Upper lobe of left lung (tissue), 6 donors: ENCODE data around the gene PIAS2. TPM values are rescaled to one million over a fixed set of nuclear protein-coding genes. Genes with fewer than 3 reads are reported as not detected.

Experiments
- ATAC-seq, 2 donors: fragments of 200-7000 bp; cut with Tn5 transposase; one replicate each; pipeline ENCODE4 v1.9.1; 2022; ENCODE audit warnings: mild to moderate bottlenecking in 2 of 2, moderate library complexity in 2 of 2; ENCODE audit not compliant: low FRiP score in 2 of 2
- DNase-seq, 2 donors: peaks; one replicate each; pipeline ENCODE4 v3.0.0-alpha.2; 2019 to 2020
- H3K27ac ChIP-seq, 4 donors: fragments of 200-600 bp; sonication (generic); one replicate each; pipeline ENCODE4 v1.5.1; 2016 to 2019
- H3K27me3 ChIP-seq, 4 donors: fragments of 200-600 bp; sonication (generic); one replicate each; pipeline ENCODE4 v1.5.1; 2017 to 2019
- H3K36me3 ChIP-seq, 4 donors: fragments of 200-600 bp; sonication (generic); one replicate each; pipeline ENCODE4 v1.5.1; 2016 to 2019
- H3K4me1 ChIP-seq, 4 donors: fragments of 200-600 bp; sonication (generic); one replicate each; pipeline ENCODE4 v1.5.1; 2018 to 2019
- H3K4me3 ChIP-seq, 4 donors: fragments of 200-600 bp; sonication (generic); one replicate each; pipeline ENCODE4 v1.5.1; 2017 to 2019; ENCODE audit warnings: mild to moderate bottlenecking in 2 of 4, moderate library complexity in 1 of 4
- H3K9me3 ChIP-seq, 4 donors: fragments of 200-600 bp; sonication (generic); one replicate each; pipeline ENCODE4 v1.5.1; 2018 to 2019
- CTCF ChIP-seq, 6 experiments: fragments of 450-650 bp in 4 of 6; fragments of 200-600 bp in 2 of 6; sonication (generic) in 2 of 6; IDR thresholded peaks; one replicate each; pipeline ENCODE4 v1.5.1; 2016 to 2019; ENCODE audit warnings: antibody characterized with exemption in 6 of 6
- EP300 ChIP-seq, 4 donors: sonication (generic); formaldehyde crosslinking; IDR thresholded peaks; one replicate each; pipeline ENCODE4 v1.5.1; 2017; ENCODE audit warnings: antibody characterized with exemption in 4 of 4, control low read depth in 2 of 4
- POLR2A ChIP-seq, 4 donors: fragments of 450-650 bp; IDR thresholded peaks; one replicate each; pipeline ENCODE4 v1.5.1; 2016 to 2017; ENCODE audit warnings: antibody characterized with exemption in 4 of 4, mild to moderate bottlenecking in 2 of 4
- POLR2AphosphoS5 ChIP-seq, 2 donors: sonication (generic); formaldehyde crosslinking; IDR thresholded peaks; one replicate each; pipeline ENCODE4 v1.5.1; 2017; ENCODE audit warnings: antibody characterized with exemption in 2 of 2
- WGBS, 2 donors: methylation state at CpG; one replicate each; pipeline ENCODE4 v1.1.5; 2017 to 2018; 5-methylcytosine and 5-hydroxymethylcytosine counted together
- total RNA-seq, 6 donors: library from RNA; depleted of rRNA in 4 of 6; stranded (reverse); fragments of >200 nt in 4 of 6; gene quantifications; one replicate each; pipeline versions ENCODE4 v1.1.0 to v1.2.1, GENCODE V29; 2016 to 2021
- donor health status: DM: no; HTN: no; CAD: no; lungs with moderate emphysema.
- donor health status: DM: no; HTN: yes; CAD: no; lungs with severe emphysema.

Gene PIAS2
- total RNA-seq, 6 donors from 2014 or later, result 18.4 to 33.5 (median 30.4) TPM

GRCh38 chr18:46891742-46892214, 25.5 kb downstream of the PIAS2 start:
- 70 to 82% methylated on average over 3 of the region's 3 CpGs for WGBS, 2 donors
- no peaks in the 10 kb centered on the region for H3K27me3 ChIP-seq

GRCh38 chr18:46888965-46889364, 28.3 kb downstream of the PIAS2 start:
- TF ChIP-seq EP300 (IDR thresholded peaks at IDR 0.05) (no peak), CTCF (IDR thresholded peaks at IDR 0.05) (no peak), POLR2AphosphoS5 (IDR thresholded peaks at IDR 0.05) (no peak), POLR2A (IDR thresholded peaks at IDR 0.05) (no peak)
- WGBS, 2 donors, result 96 to 97% methylated on average over 1 of the region's 1 CpG
- no peak for DNase-seq
- Histone ChIP-seq H3K4me1 (peaks cover 0 to 3% (median 2%) of the 10 kb centered on the region in 4 donors), H3K27ac (no peak overlapping the region), H3K27me3 (no peaks in the 10 kb centered on the region), H3K4me3 (no peak overlapping the region), H3K9me3 (peaks cover 3 to 14% (median 8%) of the 10 kb centered on the region in 4 donors), H3K36me3 (peaks cover 3 to 24% (median 8%) of the 10 kb centered on the region in 4 donors)
- ATAC-seq, result no peak

More at GRCh38 chr18:46891742-46892214, 25.5 kb downstream of the PIAS2 start:
- TF ChIP-seq POLR2AphosphoS5 (IDR thresholded peaks at IDR 0.05), result no peak
- TF ChIP-seq POLR2A (IDR thresholded peaks at IDR 0.05), result no peak
- no peak for TF ChIP-seq CTCF (IDR thresholded peaks at IDR 0.05)
- no peak for TF ChIP-seq EP300 (IDR thresholded peaks at IDR 0.05)
- H3K36me3 ChIP-seq, result peaks cover 3 to 24% (median 8%) of the 10 kb centered on the region in 4 donors
- no peak for DNase-seq
- H3K9me3 ChIP-seq, result peaks cover 3 to 14% (median 8%) of the 10 kb centered on the region in 4 donors
- no peak overlapping the region for H3K27ac ChIP-seq
- ATAC-seq, result no peak
- no peak overlapping the region for H3K4me3 ChIP-seq
- H3K4me1 ChIP-seq, result peaks cover 0 to 7% (median 1%) of the 10 kb centered on the region in 4 donors

GRCh38 chr18:46886893-46887292, 30.4 kb downstream of the PIAS2 start:
- no peaks in the 10 kb centered on the region for H3K27me3 ChIP-seq
- H3K4me3 ChIP-seq, result no peak overlapping the region
- peaks cover 3 to 14% (median 8%) of the 10 kb centered on the region in 4 donors for H3K9me3 ChIP-seq
- H3K36me3 ChIP-seq, result peaks cover 3 to 24% (median 8%) of the 10 kb centered on the region in 4 donors
- H3K4me1 ChIP-seq, result peaks cover 0 to 3% (median 0%) of the 10 kb centered on the region in 4 donors
- no peak overlapping the region for H3K27ac ChIP-seq
- 45 to 63% methylated on average over 2 of the region's 2 CpGs for WGBS, 2 donors
- ATAC-seq, result no peak
- no peak for TF ChIP-seq EP300 (IDR thresholded peaks at IDR 0.05)
- TF ChIP-seq POLR2A (IDR thresholded peaks at IDR 0.05), result no peak
- no peak for TF ChIP-seq POLR2AphosphoS5 (IDR thresholded peaks at IDR 0.05)
- no peak for DNase-seq

GRCh38 chr18:46883180-46883579, 34.1 kb downstream of the PIAS2 start:
- Histone ChIP-seq H3K4me1 (peaks cover 0 to 3% (median 0%) of the 10 kb centered on the region in 4 donors), H3K27me3 (no peaks in the 10 kb centered on the region), H3K4me3 (no peak overlapping the region), H3K9me3 (peaks cover 0 to 5% (median 2%) of the 10 kb centered on the region in 4 donors), H3K27ac (no peak overlapping the region), H3K36me3 (peaks cover 0 to 8% (median 0%) of the 10 kb centered on the region in 4 donors)
- TF ChIP-seq CTCF (IDR thresholded peaks at IDR 0.05) (no peak), EP300 (IDR thresholded peaks at IDR 0.05) (no peak), POLR2AphosphoS5 (IDR thresholded peaks at IDR 0.05) (no peak), POLR2A (IDR thresholded peaks at IDR 0.05) (no peak)
- DNase-seq (no peak), ATAC-seq (no peak)
- WGBS, 2 donors, result 98% methylated on average over 4 of the region's 4 CpGs

GRCh38 chr18:46877329-46877987, 39.8 kb downstream of the PIAS2 start:
- no peak for DNase-seq
- WGBS, 2 donors, result 88 to 90% methylated on average over 15 of the region's 15 CpGs
- TF ChIP-seq EP300 (IDR thresholded peaks at IDR 0.05), result no peak
- TF ChIP-seq CTCF (IDR thresholded peaks at IDR 0.05), result no peak
- no peak for TF ChIP-seq POLR2A (IDR thresholded peaks at IDR 0.05)
- no peak for TF ChIP-seq POLR2AphosphoS5 (IDR thresholded peaks at IDR 0.05)

More at GRCh38 chr18:46877329-46877987, 39.8 kb downstream of the PIAS2 start:
- Histone ChIP-seq H3K9me3 (peaks cover 0 to 14% (median 11%) of the 10 kb centered on the region in 4 donors), H3K27ac (peak overlapping the region in 2 of 4 donors; percentile 7 to 35), H3K4me3 (no peak overlapping the region), H3K27me3 (no peaks in the 10 kb centered on the region), H3K4me1 (no peaks in the 10 kb centered on the region), H3K36me3 (peaks cover 0 to 11% (median 0%) of the 10 kb centered on the region in 4 donors)
- ATAC-seq, result no peak
